CD4-positive, CD25-positive, alpha-beta regulatory T cell (primary cell): ENCODE results near the gene SERTAD2. TPM values are rescaled to one million over a fixed set of nuclear protein-coding genes. Genes with fewer than 3 reads are reported as not detected.

Experiments
- ATAC-seq, 2 donors: fragments of 150-1000 bp; cut with Tn5 transposase; one replicate each; pipeline ENCODE4 v1.10.0; 2021; ENCODE audit warnings: low read depth in 2 of 2, moderate number of reproducible peaks in 2 of 2, moderate library complexity in 1 of 2
- DNase-seq, 3 donors: peaks; one replicate each; pipeline versions ENCODE4 v3.0.0 to v3.0.0-alpha.2; 2012 to 2022; ENCODE audit warnings: mixed read lengths in 1 of 3
- H3K27ac ChIP-seq: one replicate; pipeline ENCODE4 v1.7.0; 2013; ENCODE audit warnings: mild to moderate bottlenecking, low read length; ENCODE audit not compliant: insufficient read depth, poor library complexity, severe bottlenecking
- H3K27me3 ChIP-seq: one replicate; pipeline ENCODE4 v1.7.0; 2013; ENCODE audit warnings: low read length; ENCODE audit not compliant: control insufficient read depth, insufficient read depth
- H3K36me3 ChIP-seq: one replicate; pipeline ENCODE4 v1.7.0; 2013; ENCODE audit warnings: mild to moderate bottlenecking, low read length, moderate library complexity; ENCODE audit not compliant: control insufficient read depth, insufficient read depth
- H3K4me1 ChIP-seq: 2 replicates; pipeline ENCODE4 v1.7.0; 2013; ENCODE audit warnings: mild to moderate bottlenecking, low read length; ENCODE audit not compliant: insufficient read depth, control insufficient read depth, poor library complexity, severe bottlenecking
- H3K4me3 ChIP-seq: one replicate; pipeline ENCODE4 v1.7.0; 2013; ENCODE audit warnings: low read depth, mild to moderate bottlenecking, low read length, moderate library complexity
- H3K9me3 ChIP-seq, 2 experiments: 1 replicate in 1 of 2; 2 replicates in 1 of 2; pipeline ENCODE4 v1.7.0; 2013; ENCODE audit warnings: low read length in 2 of 2, mild to moderate bottlenecking in 1 of 2, moderate library complexity in 1 of 2; ENCODE audit not compliant: control insufficient read depth in 2 of 2
- H3K27ac Mint-ChIP-seq, 3 donors: one replicate each; pipeline ENCODE4 v1.8.0; 2020 to 2022; ENCODE audit warnings: mild to moderate bottlenecking in 3 of 3, mixed read lengths in 3 of 3, moderate library complexity in 2 of 3
- H3K27me3 Mint-ChIP-seq: one replicate; pipeline ENCODE4 v1.8.0; 2022; ENCODE audit warnings: mild to moderate bottlenecking, mixed read lengths
- H3K36me3 Mint-ChIP-seq: one replicate; pipeline ENCODE4 v1.8.0; 2020; ENCODE audit warnings: mixed read lengths
- H3K4me1 Mint-ChIP-seq, 4 donors: one replicate each; pipeline ENCODE4 v1.8.0; 2020 to 2022; ENCODE audit warnings: mixed read lengths in 4 of 4, mild to moderate bottlenecking in 1 of 4
- H3K4me3 Mint-ChIP-seq, 4 donors: one replicate each; pipeline ENCODE4 v1.8.0; 2020 to 2022; ENCODE audit warnings: mild to moderate bottlenecking in 4 of 4, mixed read lengths in 4 of 4, moderate library complexity in 3 of 4
- H3K9me3 Mint-ChIP-seq, 7 donors: one replicate each; pipeline ENCODE4 v1.8.0; 2020 to 2022; ENCODE audit warnings: mixed read lengths in 7 of 7, mild to moderate bottlenecking in 3 of 7, moderate library complexity in 2 of 7
- polyA plus RNA-seq, 4 donors: library from polyadenylated mRNA; unstranded; fragments of 300-500 nt; fragmentation: Illumina TruSeq; gene quantifications; one replicate each; pipeline ENCODE4 v1.2.3, GENCODE V29; 2021
- total RNA-seq: library from RNA; stranded (reverse); gene quantifications from one replicate; pipeline ENCODE4 v1.2.3, GENCODE V29; 2022

SERTAD2 gene
- total and polyA plus RNA-seq, 5 donors from 2014 or later: 4.2 to 33.5 (median 6.2) TPM

DNA sequence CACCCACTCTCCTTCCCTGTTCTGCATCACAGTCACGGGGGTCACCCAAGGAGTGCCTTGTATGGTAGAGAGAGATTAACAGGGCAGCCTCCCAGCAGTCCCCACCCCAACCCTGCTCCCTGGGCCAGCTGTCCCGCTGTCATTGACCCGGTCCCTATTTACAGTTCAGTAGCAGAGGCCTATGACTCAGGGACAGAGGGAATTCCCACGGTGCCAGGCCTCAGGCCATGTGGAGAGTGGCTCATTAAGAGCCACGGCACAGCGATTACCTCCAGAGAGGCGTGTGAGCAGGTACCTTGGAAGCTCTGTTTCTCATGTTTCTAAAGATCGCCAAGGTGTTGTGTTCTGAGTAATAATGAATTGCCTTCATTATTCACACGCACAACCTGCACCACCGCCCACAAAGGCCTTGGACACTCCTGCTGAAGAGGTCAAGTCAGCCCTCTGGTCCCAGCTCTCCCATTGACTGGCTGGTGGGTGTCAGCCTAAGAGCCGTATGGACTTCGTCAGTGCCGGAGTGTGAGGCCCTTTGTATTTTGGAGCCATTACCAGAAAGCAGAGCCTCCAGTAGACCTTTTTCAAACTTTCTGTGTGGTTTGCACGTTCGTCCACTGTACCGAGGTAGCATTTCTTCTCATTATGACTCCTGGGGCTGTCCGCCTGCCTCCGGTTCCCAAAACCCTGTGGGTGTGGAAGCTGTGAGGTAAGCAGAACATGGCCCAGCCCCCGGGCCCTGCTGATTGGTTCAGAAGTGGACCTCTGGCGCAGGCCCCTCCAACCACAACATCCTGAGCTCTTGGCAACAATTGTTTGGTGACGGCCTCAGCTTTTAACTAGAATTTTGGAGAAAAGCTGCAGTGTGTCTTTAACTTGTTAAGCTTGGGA, 47.0 kb downstream of the SERTAD2 start:
- peak overlapping the region; percentile 87 for H3K27ac ChIP-seq
- Mint-ChIP-seq H3K9me3 (no peaks in the 10 kb centered on the region), H3K4me3 (peak overlapping the region; percentile 85 to 96 (median 92)), H3K4me1 (peaks cover 3 to 38% (median 17%) of the 10 kb centered on the region in 4 donors), H3K36me3 (no peaks in the 10 kb centered on the region), H3K27ac (peak overlapping the region; percentile 85 to 98 (median 95)), H3K27me3 (peaks cover 16% of the 10 kb centered on the region)
- peaks cover 38% of the 10 kb centered on the region for H3K4me1 ChIP-seq
- DNase-seq (peak; percentile 82 to 98 (median 92)), ATAC-seq (peak; percentile 95 to 97)
- H3K27me3 ChIP-seq: no peaks in the 10 kb centered on the region
- H3K9me3 ChIP-seq: no peaks in the 10 kb centered on the region
- no peaks in the 10 kb centered on the region for H3K36me3 ChIP-seq
- peak overlapping the region; percentile 87 for H3K4me3 ChIP-seq

GRCh38 chr2:64605991-64606478, 47.7 kb downstream of the SERTAD2 start:
- H3K36me3 ChIP-seq: no peaks in the 10 kb centered on the region
- H3K27ac ChIP-seq: peak overlapping the region; percentile 87
- peak overlapping the region; percentile 87 for H3K4me3 ChIP-seq
- peaks cover 38% of the 10 kb centered on the region for H3K4me1 ChIP-seq
- H3K27me3 ChIP-seq: no peaks in the 10 kb centered on the region
- DNase-seq (no peak), ATAC-seq (no peak)
- Mint-ChIP-seq H3K27me3 (peaks cover 9% of the 10 kb centered on the region), H3K36me3 (no peaks in the 10 kb centered on the region), H3K4me3 (peak overlapping the region; percentile 85 to 96 (median 92)), H3K9me3 (no peaks in the 10 kb centered on the region), H3K27ac (peak overlapping the region; percentile 85 to 98 (median 95)), H3K4me1 (peaks cover 3 to 38% (median 17%) of the 10 kb centered on the region in 4 donors)
- no peaks in the 10 kb centered on the region for H3K9me3 ChIP-seq

DNA sequence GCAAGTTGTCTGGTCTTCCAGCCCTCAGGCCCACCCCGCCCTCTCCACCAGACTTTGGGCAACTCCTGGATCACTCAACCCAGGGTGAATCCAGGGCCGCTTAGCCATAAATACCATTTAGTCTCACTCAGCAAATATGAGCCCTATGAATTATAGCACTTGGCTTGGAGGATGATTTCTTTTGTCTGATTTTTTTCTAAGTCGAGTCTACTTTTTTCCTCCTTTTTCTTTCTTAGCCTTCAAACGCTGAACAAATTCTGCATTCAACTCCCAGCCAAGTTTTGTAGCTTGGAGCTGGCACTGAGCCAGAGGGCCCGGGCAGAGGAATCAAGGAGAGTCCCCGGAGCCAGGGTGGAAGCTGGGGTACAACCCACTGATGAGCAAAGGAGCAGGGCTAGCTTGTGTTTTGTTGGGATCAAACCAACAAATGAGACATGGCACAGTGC, 48.7 kb downstream of the SERTAD2 start:
- peak overlapping the region in 2 of 4 donors; percentile 9 to 36 for H3K4me3 Mint-ChIP-seq
- no peaks in the 10 kb centered on the region for H3K36me3 Mint-ChIP-seq
- H3K27ac Mint-ChIP-seq: peak overlapping the region; percentile 48 to 98 (median 95)
- peaks cover 3 to 38% (median 17%) of the 10 kb centered on the region in 4 donors for H3K4me1 Mint-ChIP-seq
- no peaks in the 10 kb centered on the region for H3K9me3 Mint-ChIP-seq
- H3K4me1 ChIP-seq: peaks cover 38% of the 10 kb centered on the region
- peaks cover 9% of the 10 kb centered on the region for H3K27me3 Mint-ChIP-seq
- ATAC-seq (no peak), DNase-seq (no peak)
- no peaks in the 10 kb centered on the region for H3K9me3 ChIP-seq
- no peaks in the 10 kb centered on the region for H3K36me3 ChIP-seq
- no peak overlapping the region for H3K4me3 ChIP-seq
- no peak overlapping the region for H3K27ac ChIP-seq
- H3K27me3 ChIP-seq: no peaks in the 10 kb centered on the region

- H3K4me1 ChIP-seq: peaks cover 38% of the 10 kb centered on the region
- H3K27me3 Mint-ChIP-seq: peaks cover 13% of the 10 kb centered on the region
- no peaks in the 10 kb centered on the region for H3K9me3 ChIP-seq
- H3K9me3 Mint-ChIP-seq: no peaks in the 10 kb centered on the region
- H3K36me3 ChIP-seq: no peaks in the 10 kb centered on the region
- no peak overlapping the region for H3K27ac Mint-ChIP-seq
- no peak overlapping the region for H3K4me3 ChIP-seq
- H3K4me1 Mint-ChIP-seq: peaks cover 9 to 41% (median 22%) of the 10 kb centered on the region in 4 donors
- DNase-seq (no peak), ATAC-seq (no peak)
- H3K36me3 Mint-ChIP-seq: no peaks in the 10 kb centered on the region
- H3K4me3 Mint-ChIP-seq: no peak overlapping the region
- no peak overlapping the region for H3K27ac ChIP-seq
- H3K27me3 ChIP-seq: no peaks in the 10 kb centered on the region
Observed at GRCh38 chr2:64604155-64604554, 49.6 kb downstream of the SERTAD2 start.

GRCh38 chr2:64602436-64602835, 51.3 kb downstream of the SERTAD2 start:
- DNase-seq: no peak
- Histone ChIP-seq H3K9me3 (no peaks in the 10 kb centered on the region), H3K27ac (no peak overlapping the region), H3K36me3 (no peaks in the 10 kb centered on the region), H3K27me3 (no peaks in the 10 kb centered on the region), H3K4me3 (no peak overlapping the region), H3K4me1 (peaks cover 23% of the 10 kb centered on the region)
- ATAC-seq: no peak
- H3K27ac Mint-ChIP-seq: peak overlapping the region in 1 of 3 donors; percentile 6
- no peaks in the 10 kb centered on the region for H3K36me3 Mint-ChIP-seq
- H3K9me3 Mint-ChIP-seq: no peaks in the 10 kb centered on the region
- H3K4me3 Mint-ChIP-seq: peak overlapping the region in 2 of 4 donors; percentile 48 to 69
- peaks cover 13% of the 10 kb centered on the region for H3K27me3 Mint-ChIP-seq
- H3K4me1 Mint-ChIP-seq: peaks cover 9 to 33% (median 24%) of the 10 kb centered on the region in 4 donors

- Mint-ChIP-seq H3K27ac (peak overlapping the region in 1 of 3 donors; percentile 31), H3K4me1 (peaks cover 9 to 28% (median 19%) of the 10 kb centered on the region in 4 donors), H3K36me3 (no peaks in the 10 kb centered on the region), H3K4me3 (no peak overlapping the region), H3K9me3 (no peaks in the 10 kb centered on the region), H3K27me3 (peaks cover 8% of the 10 kb centered on the region)
- no peak for ATAC-seq
- H3K27ac ChIP-seq: no peak overlapping the region
- no peak for DNase-seq
- H3K4me3 ChIP-seq: no peak overlapping the region
- peaks cover 17% of the 10 kb centered on the region for H3K4me1 ChIP-seq
- no peaks in the 10 kb centered on the region for H3K27me3 ChIP-seq
- H3K9me3 ChIP-seq: no peaks in the 10 kb centered on the region
- no peaks in the 10 kb centered on the region for H3K36me3 ChIP-seq
Observed at GRCh38 chr2:64601785-64602391, 51.8 kb downstream of the SERTAD2 start.

- H3K27me3 Mint-ChIP-seq: peaks cover 7% of the 10 kb centered on the region
- Histone ChIP-seq H3K27ac (no peak overlapping the region), H3K9me3 (no peaks in the 10 kb centered on the region), H3K36me3 (no peaks in the 10 kb centered on the region), H3K4me3 (no peak overlapping the region), H3K4me1 (peaks cover 10% of the 10 kb centered on the region), H3K27me3 (no peaks in the 10 kb centered on the region)
- DNase-seq: no peak
- H3K27ac Mint-ChIP-seq: peak overlapping the region in 1 of 3 donors; percentile 8
- no peak overlapping the region for H3K4me3 Mint-ChIP-seq
- H3K36me3 Mint-ChIP-seq: no peaks in the 10 kb centered on the region
- H3K9me3 Mint-ChIP-seq: no peaks in the 10 kb centered on the region
- peaks cover 9 to 23% (median 14%) of the 10 kb centered on the region in 4 donors for H3K4me1 Mint-ChIP-seq
- ATAC-seq: no peak
Observed at GRCh38 chr2:64601034-64601754, 52.5 kb downstream of the SERTAD2 start.
